Smooth muscle cell (in vitro differentiated cells): ENCODE results near the gene C11orf42. TPM values are rescaled to one million over a fixed set of nuclear protein-coding genes. Genes with fewer than 3 reads are reported as not detected.
A peak's percentile ranks its signal among the peaks of the same experiment; 100 is the strongest.
"Not testable (repeated sequence)": the region's sequence is repeated elsewhere in the genome, so short reads cannot be mapped to it uniquely, and the experiment has no call there.

Experiments
- DNase-seq: peaks from one replicate; lab custom pipeline; 2025; ENCODE audit not compliant: unreplicated experiment; lab: John Stamatoyannopoulos, UW
- H2AFZ ChIP-seq: fragments of 200-600 bp; sonication (generic); 2 replicates; pipeline ENCODE4 v1.6.0; 2016; ENCODE audit warnings: antibody characterized with exemption, low read depth, mild to moderate bottlenecking
- H3F3A ChIP-seq: fragments of 200-600 bp; sonication (generic); 2 replicates; pipeline ENCODE4 v1.6.0; 2017; ENCODE audit warnings: antibody characterized with exemption, low read depth
- H3K27ac ChIP-seq: fragments of 200-600 bp; sonication (generic); 2 replicates; pipeline ENCODE4 v1.5.1; 2016; ENCODE audit warnings: low read depth, mild to moderate bottlenecking
- H3K27me3 ChIP-seq: fragments of 200-600 bp; sonication (generic); 2 replicates; pipeline ENCODE4 v1.6.1; 2016; ENCODE audit warnings: low read depth, mild to moderate bottlenecking
- H3K36me3 ChIP-seq: fragments of 200-600 bp; sonication (generic); 2 replicates; pipeline ENCODE4 v1.5.1; 2016; ENCODE audit warnings: low read depth
- H3K4me1 ChIP-seq: fragments of 200-600 bp; sonication (generic); 2 replicates; pipeline ENCODE4 v1.5.1; 2016; ENCODE audit warnings: low read depth
- H3K4me2 ChIP-seq: fragments of 200-600 bp; sonication (generic); 2 replicates; pipeline ENCODE4 v1.6.0; 2016; ENCODE audit warnings: mild to moderate bottlenecking
- H3K4me3 ChIP-seq: fragments of 200-600 bp; sonication (generic); 2 replicates; pipeline ENCODE4 v1.5.1; 2016; ENCODE audit warnings: mild to moderate bottlenecking
- H3K79me2 ChIP-seq: fragments of 200-600 bp; sonication (generic); 2 replicates; pipeline ENCODE4 v1.6.0; 2016; ENCODE audit warnings: low read depth, mild to moderate bottlenecking
- H3K9ac ChIP-seq: fragments of 200-600 bp; sonication (generic); 2 replicates; pipeline ENCODE4 v1.6.0; 2016; ENCODE audit warnings: low read depth
- H3K9me3 ChIP-seq: fragments of 200-600 bp; sonication (generic); replicated peaks from 2 replicates; pipeline ENCODE4 v1.5.1; 2016; ENCODE audit warnings: low read depth
- H4K20me1 ChIP-seq: fragments of 200-600 bp; sonication (generic); 2 replicates; pipeline ENCODE4 v1.6.0; 2016; ENCODE audit warnings: low read depth
- CTCF ChIP-seq: fragments of 200-600 bp; sonication (generic); IDR thresholded peaks from 2 replicates; pipeline ENCODE4 v1.5.1; 2017; ENCODE audit warnings: borderline replicate concordance, mild to moderate bottlenecking, antibody characterized with exemption; ENCODE audit not compliant: insufficient read depth, poor library complexity, severe bottlenecking
- WGBS: methylation state at CpG from one replicate; pipeline ENCODE4 v1.1.7; 2016; ENCODE audit warnings: low lambda C conversion rate; 5-methylcytosine and 5-hydroxymethylcytosine counted together
- polyA plus RNA-seq: library from polyadenylated mRNA; unstranded; fragments of >200 nt; fragmentation: Nextera tagmentation; extraction: Ambion mirVana; gene quantifications from 2 replicates; pipeline ENCODE4 v1.2.1, GENCODE V29; 2016
- total RNA-seq: library from RNA; depleted of rRNA; stranded (reverse); fragments of >200 nt; gene quantifications from 2 replicates; pipeline ENCODE4 v1.2.3, GENCODE V29; 2014

The C11orf42 gene
- total and polyA plus RNA-seq, 2 experiments from 2014 or later: not detected

- no peak for TF ChIP-seq CTCF
Measured at GRCh38 chr11:6241316-6241715, 36.0 kb downstream of the C11orf42 start.

GRCh38 chr11:6245536-6245935 is 40.2 kb downstream of the C11orf42 start:
- 98% methylated on average over 2 of the region's 2 CpGs for WGBS

More at GRCh38 chr11:6241316-6241715, 36.0 kb downstream of the C11orf42 start:
- Histone ChIP-seq H3K9me3 (no peaks in the 10 kb centered on the region), H3F3A (no peaks in the 10 kb centered on the region), H3K27ac (no peak overlapping the region), H4K20me1 (no peaks in the 10 kb centered on the region), H2AFZ (no peak overlapping the region), H3K36me3 (no peaks in the 10 kb centered on the region), H3K79me2 (no peaks in the 10 kb centered on the region), H3K4me1 (no peaks in the 10 kb centered on the region), H3K4me3 (no peak overlapping the region), H3K4me2 (no peak overlapping the region), H3K9ac (no peak overlapping the region), H3K27me3 (no peaks in the 10 kb centered on the region)
- 95% methylated on average over 7 of the region's 7 CpGs for WGBS
- DNase-seq: no peak

GRCh38 chr11:6248248-6248647 is 42.9 kb downstream of the C11orf42 start:
- no peak overlapping the region for H3K4me2 ChIP-seq
- 27% methylated on average over 1 of the region's 1 CpG for WGBS
- no peaks in the 10 kb centered on the region for H3K79me2 ChIP-seq
- H3K27ac ChIP-seq: no peak overlapping the region
- TF ChIP-seq CTCF: no peak
- H3K4me1 ChIP-seq: peaks cover 9% of the 10 kb centered on the region
- no peak overlapping the region for H3K9ac ChIP-seq
- no peaks in the 10 kb centered on the region for H3K27me3 ChIP-seq
- no peaks in the 10 kb centered on the region for H4K20me1 ChIP-seq
- no peaks in the 10 kb centered on the region for H3K9me3 ChIP-seq
- no peak overlapping the region for H2AFZ ChIP-seq
- no peaks in the 10 kb centered on the region for H3K36me3 ChIP-seq
- no peak for DNase-seq
- no peak overlapping the region for H3K4me3 ChIP-seq
- H3F3A ChIP-seq: peaks cover 10% of the 10 kb centered on the region

More at GRCh38 chr11:6245536-6245935, 40.2 kb downstream of the C11orf42 start:
- Histone ChIP-seq H3K4me1 (no peaks in the 10 kb centered on the region), H3K79me2 (no peaks in the 10 kb centered on the region), H4K20me1 (no peaks in the 10 kb centered on the region), H3K27ac (no peak overlapping the region), H3K27me3 (no peaks in the 10 kb centered on the region), H2AFZ (no peak overlapping the region), H3K36me3 (no peaks in the 10 kb centered on the region), H3K9me3 (no peaks in the 10 kb centered on the region), H3K4me2 (no peak overlapping the region), H3F3A (no peaks in the 10 kb centered on the region), H3K9ac (no peak overlapping the region), H3K4me3 (no peak overlapping the region)
- DNase-seq: no peak
- no peak for TF ChIP-seq CTCF

GRCh38 chr11:6248897-6249296 is 43.5 kb downstream of the C11orf42 start:
- not testable (repeated sequence) for H3K4me2 ChIP-seq, H3K4me3 ChIP-seq, H3K27me3 ChIP-seq, H3K79me2 ChIP-seq, H3K9me3 ChIP-seq, H2AFZ ChIP-seq, H3K9ac ChIP-seq, DNase-seq, H3K4me1 ChIP-seq, H3K36me3 ChIP-seq, H4K20me1 ChIP-seq
- peak overlapping the region; percentile 74 for H3K27ac ChIP-seq
- peaks cover 12% of the 10 kb centered on the region for H3F3A ChIP-seq
- WGBS: 97% methylated on average over 3 of the region's 3 CpGs
